NCI-H128 (cell line): ENCODE data around the gene NID1.
"Not testable (repeated sequence)": the region's sequence is repeated elsewhere in the genome, so short reads cannot be mapped to it uniquely, and the experiment has no call there.

Experiments used
- DNase-seq: peaks from one replicate; lab custom pipeline; 2025; ENCODE audit not compliant: unreplicated experiment; lab: John Stamatoyannopoulos, UW

Gene NID1

GRCh38 chr1:235972311-235972689 is 92.6 kb downstream of the NID1 start:
- DNase-seq, result no peak

DNA sequence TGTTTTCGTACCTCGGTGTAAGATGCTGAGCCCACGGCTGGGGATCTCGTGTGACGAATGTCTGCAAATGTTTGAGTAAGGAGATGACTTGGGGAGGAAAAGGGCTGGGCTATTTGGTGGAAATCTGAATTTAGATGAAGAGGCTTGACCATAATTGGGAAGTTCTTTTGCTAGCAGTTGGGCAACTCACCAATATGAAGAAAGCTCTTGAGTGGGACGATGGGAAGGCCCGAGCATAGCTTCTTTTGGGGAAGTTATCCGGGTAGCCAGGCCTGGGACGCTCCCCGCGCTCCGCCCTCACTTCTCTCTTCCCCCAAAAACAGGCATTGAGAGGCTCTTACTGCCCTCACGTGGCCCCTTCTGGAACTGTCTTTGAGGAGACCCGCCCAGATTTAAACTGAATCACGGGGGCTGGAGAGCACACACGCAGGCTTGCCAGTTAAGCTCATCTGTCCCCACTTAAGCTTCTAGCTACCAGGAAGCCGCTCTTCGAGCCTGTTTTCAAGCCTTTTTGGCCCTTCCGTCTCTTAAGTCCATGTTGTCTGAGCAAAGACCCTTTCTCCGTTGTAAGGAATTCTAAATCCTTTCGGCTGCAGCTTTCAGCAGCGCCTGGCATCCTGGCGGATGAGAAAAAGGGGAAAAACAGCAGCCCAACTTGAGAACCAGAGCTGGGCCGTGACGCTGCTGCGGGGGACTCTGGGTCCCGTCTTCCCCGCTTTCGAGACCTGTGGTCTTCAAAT is 93.1 kb downstream of the NID1 start:
- DNase-seq, result peak; percentile 86

DNA sequence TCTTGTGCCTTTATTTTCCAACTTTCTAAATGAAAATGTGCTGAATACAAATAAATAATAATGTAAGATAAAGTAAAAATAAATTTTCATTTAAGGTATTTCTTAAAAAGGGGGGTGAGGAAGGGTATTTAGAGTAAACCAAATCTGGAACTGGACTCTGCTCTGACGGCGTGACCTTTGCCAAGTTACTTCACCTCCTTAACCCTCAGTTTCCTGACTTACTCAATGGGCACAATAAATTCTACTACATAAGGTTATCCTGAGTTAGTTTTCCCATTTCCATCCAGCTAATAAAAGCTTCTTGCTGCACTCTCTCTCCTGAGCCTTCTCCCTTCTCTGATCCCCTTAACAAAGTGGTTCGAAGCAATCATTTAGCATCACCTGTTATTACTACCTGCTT is 93.9 kb downstream of the NID1 start:
- no peak for DNase-seq

DNA sequence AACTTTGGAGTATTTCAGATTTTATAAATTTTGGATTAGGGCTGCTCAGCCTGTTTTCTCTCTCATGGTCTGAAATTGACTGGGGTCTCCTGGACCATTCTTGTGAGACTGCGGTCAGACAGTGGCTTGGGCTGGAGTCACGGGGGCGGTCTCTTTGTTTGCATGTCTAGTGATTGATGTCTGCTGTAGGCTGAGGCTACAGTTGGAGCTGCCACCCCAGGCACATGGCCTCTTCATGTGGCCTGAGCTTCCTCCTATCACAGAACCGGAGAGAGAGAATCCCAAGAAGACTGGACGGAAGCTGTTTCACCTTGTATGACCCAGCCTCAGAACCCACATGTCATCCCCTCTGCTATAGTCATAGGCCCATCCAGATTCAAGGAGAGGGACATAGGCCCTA is 96.1 kb downstream of the NID1 start:
- DNase-seq, result no peak

DNA sequence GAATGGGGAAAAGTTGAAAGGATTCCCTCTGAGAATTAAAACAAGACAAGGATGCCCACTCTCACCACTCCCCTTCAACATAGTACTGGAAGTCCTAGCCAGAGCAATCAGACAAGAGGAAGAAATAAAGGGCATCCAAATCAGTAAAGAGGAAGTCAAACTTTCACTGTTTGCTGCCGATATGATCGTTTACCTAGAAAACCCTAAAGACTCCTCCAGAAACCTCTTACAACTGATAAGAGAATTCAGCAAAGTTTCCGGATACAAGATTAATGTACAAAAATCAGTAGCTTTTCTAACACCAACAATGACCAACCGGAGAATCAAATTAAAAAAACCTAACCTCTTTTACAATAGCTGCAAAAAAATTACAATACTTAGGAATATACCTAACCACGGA is 98.8 kb downstream of the NID1 start:
- not testable (repeated sequence) for DNase-seq

- DNase-seq, result no peak
Observed at GRCh38 chr1:235960809-235961208, 104.1 kb downstream of the NID1 start.

DNA sequence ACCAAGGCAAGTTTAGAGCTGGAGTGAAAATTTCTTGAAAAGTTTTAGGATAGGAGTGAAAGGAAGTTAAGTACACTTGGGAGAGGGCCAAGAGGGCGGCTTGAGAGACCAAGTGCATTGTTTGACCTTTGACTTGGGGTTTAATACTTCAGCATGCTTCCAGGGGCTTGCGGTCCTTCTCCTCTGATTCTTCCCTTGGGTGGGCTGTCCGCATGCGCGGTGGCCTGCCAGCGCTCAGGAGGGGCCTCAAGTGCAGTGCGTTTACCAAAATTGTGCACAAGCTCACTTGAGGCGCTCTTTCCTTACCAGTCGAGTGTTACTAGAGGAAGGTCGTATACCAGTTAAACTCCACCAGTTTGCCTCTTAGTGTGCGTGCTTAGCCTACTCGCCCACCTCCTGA is 106.9 kb downstream of the NID1 start:
- DNase-seq, result no peak

DNA sequence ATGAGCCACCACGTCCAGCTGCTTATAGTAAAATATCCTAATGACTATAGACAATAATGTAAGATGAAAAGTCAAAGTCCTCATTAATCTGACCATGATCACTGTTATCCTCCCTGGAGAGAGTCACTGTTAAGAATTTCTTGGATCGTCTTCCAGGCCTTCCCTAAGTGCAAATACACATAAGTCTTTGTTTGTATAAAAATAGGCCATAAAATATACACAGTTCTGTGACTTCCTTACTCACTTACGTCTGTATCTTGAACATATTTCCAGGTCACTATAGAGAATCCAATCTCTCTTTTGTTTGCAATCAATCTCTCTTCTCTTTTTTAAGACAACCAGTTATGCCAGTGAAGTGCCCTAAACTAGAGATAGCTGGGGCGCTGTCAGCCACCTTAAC is 109.1 kb downstream of the NID1 start:
- no peak for DNase-seq

DNA sequence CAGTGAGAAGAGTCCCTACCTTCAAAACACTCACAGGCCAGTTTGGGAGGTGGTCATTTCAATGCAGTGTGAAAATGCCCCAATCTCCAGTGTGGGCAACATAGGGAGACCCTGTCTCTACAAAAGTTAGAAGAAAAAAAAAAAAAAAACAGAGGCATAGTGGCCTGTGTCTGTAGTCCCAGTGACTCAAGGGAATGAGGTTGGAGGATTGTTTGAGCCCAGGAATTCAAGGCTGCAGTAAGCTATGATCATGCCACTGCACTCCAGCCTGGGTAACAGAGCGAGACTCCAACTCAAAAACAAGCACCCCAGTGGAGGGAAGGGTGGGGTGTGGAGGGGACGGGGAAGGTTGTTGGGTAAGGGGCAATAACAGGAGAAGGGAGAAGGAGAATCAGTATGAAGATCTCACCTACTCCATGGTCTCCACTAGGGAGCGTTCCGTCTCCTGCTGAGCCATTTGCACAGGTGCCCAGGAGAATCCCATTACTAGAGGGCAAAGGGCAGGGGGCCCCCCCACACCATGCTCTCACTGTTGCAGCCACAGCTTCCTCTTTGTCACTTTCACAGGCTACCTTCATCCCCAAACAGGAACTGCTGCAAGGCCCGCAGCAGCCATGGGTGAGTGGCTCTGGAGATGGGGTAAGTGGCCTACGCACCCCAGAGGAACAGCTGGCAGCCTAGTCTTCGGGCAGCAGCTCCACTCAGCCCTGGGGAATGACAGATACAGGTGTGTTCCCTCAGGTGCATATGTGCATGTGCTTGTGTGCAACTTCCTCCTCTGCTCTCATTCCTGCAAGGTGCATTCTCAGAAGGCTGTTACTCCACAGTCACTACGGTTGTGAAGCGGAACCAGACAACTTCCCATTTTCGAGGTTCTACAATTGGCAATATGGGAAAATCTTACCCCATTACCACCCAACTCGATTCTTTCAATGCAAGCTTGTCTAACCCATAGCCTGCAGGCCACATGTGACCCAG is 110.3 kb downstream of the NID1 start:
- DNase-seq, result no peak

DNA sequence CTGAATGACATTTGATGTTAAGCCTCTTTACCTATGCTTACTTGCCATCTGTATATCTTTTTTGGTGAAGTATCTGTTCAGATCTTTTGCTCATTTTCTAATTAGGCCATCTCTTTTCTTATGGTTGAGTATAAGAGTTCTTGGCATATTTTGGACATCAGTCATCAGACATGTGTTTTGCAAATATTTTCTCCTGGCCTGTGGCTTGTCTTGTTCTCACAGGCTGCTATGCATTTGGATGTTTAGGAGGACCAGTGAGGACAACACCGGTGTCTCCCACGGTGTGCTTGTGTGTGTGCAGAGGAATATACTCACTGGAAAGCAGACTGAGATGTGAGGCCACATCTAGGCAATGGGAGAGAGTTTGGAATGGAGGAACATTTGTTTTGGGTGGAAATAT is 111.1 kb downstream of the NID1 start:
- no peak for DNase-seq

DNA sequence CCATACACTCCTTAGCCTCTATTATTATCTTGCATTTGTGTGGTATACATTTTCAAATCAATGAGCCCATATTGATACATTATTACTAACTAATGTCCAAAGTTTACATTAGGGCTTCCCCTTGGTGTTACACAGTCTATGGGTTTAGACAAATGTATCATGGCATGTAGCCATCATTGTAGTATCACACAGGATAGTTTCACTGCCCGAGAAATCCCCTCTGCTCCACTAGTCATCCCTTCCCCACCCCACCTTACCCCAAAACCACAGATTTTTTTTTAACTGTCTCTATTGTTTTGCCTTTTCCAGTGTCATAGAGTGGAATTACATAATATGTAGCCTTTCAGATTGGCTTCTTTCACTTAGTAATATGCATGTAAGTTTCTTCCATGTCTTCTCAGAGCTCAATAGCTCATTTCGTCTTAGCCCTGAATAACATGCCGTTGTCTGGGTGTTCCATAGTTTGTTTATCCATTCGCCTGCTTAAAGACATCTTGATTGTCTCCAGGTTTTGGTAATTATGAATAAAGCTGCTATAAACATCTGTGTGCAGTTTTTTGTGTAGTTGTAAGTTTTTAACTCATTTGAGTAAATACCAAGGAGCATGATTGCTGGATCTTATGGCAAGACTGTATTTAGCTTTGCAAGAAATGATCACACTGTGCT is 111.8 kb downstream of the NID1 start:
- no peak for DNase-seq

GRCh38 chr1:235951661-235952060 is 113.2 kb downstream of the NID1 start:
- no peak for DNase-seq

DNA sequence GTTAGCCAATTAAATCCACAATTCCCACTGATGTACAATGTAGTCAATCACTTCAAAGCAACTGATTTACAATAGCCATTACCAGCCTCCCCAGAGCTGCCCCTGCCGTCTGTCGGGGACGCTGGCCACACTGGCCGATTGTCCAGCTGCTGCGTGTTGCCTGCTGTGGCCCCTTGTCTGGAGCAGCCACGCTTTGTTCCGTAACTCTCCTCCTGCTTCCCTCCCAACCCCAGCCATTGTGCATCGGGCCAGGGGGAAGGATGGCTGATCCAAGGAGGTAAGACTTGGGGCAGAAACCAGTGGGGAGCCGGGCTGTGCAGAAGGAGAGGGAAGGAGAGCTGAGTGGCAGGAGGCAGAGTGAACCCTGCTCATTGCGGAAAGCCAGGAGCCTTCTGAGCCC is 114.6 kb downstream of the NID1 start:
- no peak for DNase-seq

- no peak for DNase-seq
Observed at GRCh38 chr1:235948774-235949427, 116.0 kb downstream of the NID1 start.

- DNase-seq, result no peak
Observed at GRCh38 chr1:235947989-235948388, 116.9 kb downstream of the NID1 start.

GRCh38 chr1:235946571-235946981 is 118.3 kb downstream of the NID1 start:
- no peak for DNase-seq

- no peak for DNase-seq
Observed at GRCh38 chr1:235945775-235946570, 118.9 kb downstream of the NID1 start.

- DNase-seq, result no peak
Observed at GRCh38 chr1:235943581-235944114, 121.2 kb downstream of the NID1 start.

DNA sequence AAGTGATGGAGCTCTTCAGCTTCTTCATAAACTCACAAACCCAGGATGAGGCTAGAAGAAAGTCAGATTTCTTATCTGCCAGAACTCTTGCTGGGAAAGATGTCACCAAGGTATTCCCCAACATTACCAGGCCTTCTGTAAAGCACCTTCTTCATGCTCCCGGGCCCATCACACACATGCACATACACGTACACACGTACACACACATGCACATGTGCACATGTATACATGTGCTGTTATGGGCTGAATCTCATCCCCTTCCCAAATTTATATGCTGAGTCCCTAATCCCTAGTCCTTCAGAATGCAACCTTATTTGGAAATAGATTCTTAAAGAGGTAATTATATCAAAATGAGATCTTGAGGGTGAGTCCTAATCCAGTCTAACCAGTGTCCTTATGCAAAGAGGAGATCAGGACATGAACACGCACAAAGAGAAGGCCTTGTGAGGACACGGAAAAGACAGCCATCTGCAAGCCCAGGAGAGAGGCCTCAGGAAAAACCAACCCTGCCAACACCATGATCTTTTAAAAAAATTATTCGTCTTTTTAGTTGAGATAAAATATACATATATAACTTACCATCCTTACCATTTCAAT is 121.8 kb downstream of the NID1 start:
- DNase-seq, result no peak

GRCh38 chr1:235942625-235942934 is 122.3 kb downstream of the NID1 start:
- no peak for DNase-seq
